DOHH2 (cell line): ENCODE results near the gene IRF2BP1.
A peak's percentile ranks its signal among the peaks of the same experiment; 100 is the strongest.

Source experiments
- H3F3A ChIP-seq: fragments of 200-600 bp; sonication (generic), shearing (Covaris generic); 2 replicates; pipeline ENCODE4 v1.6.0; 2016; ENCODE audit warnings: antibody characterized with exemption, mild to moderate bottlenecking; ENCODE audit not compliant: control insufficient read depth, insufficient read depth
- H3K27ac ChIP-seq: fragments of 200-600 bp; sonication (generic); 2 replicates; pipeline ENCODE4 v1.5.1; 2014; ENCODE audit warnings: low read depth, mild to moderate bottlenecking, low read length, moderate library complexity
- H3K27me3 ChIP-seq: fragments of 200-600 bp; sonication (generic); 2 replicates; pipeline ENCODE4 v1.6.1; 2014; ENCODE audit warnings: mild to moderate bottlenecking, low read length, mixed read lengths; ENCODE audit not compliant: control insufficient read depth
- H3K36me3 ChIP-seq: fragments of 200-600 bp; sonication (generic); 2 replicates; pipeline ENCODE4 v1.6.1; 2014; ENCODE audit warnings: mild to moderate bottlenecking, low read length, moderate library complexity, mixed read lengths; ENCODE audit not compliant: control insufficient read depth
- H3K4me1 ChIP-seq: fragments of 200-600 bp; sonication (generic); 2 replicates; pipeline ENCODE4 v1.6.1; 2014; ENCODE audit warnings: mild to moderate bottlenecking, low read length, mixed read lengths; ENCODE audit not compliant: control insufficient read depth
- H3K4me2 ChIP-seq: fragments of 200-600 bp; sonication (generic); 2 replicates; pipeline ENCODE4 v1.6.0; 2014; ENCODE audit warnings: mild to moderate bottlenecking, low read length, moderate library complexity
- H3K4me3 ChIP-seq: fragments of 200-600 bp; sonication (generic); 2 replicates; pipeline ENCODE4 v1.5.1; 2014; ENCODE audit warnings: mild to moderate bottlenecking, low read length, mixed read lengths
- H3K79me2 ChIP-seq: fragments of 200-600 bp; sonication (generic); 2 replicates; pipeline ENCODE4 v1.6.1; 2014; ENCODE audit warnings: mild to moderate bottlenecking, low read length, mixed read lengths; ENCODE audit not compliant: control insufficient read depth
- H3K9me2 ChIP-seq: fragments of 200-600 bp; sonication (generic); replicated peaks from 2 replicates; pipeline ENCODE4 v1.6.1; 2014; ENCODE audit warnings: mild to moderate bottlenecking, low read length, mixed read lengths; ENCODE audit not compliant: control insufficient read depth
- H3K9me3 ChIP-seq: fragments of 200-600 bp; sonication (generic); 2 replicates; pipeline ENCODE4 v1.6.1; 2014; ENCODE audit warnings: antibody characterized with exemption, low read length, mixed read lengths; ENCODE audit not compliant: control insufficient read depth, insufficient read depth
- H4K20me1 ChIP-seq: fragments of 200-600 bp; sonication (generic); 2 replicates; pipeline ENCODE4 v1.6.0; 2014; ENCODE audit warnings: low read depth, mild to moderate bottlenecking, antibody characterized with exemption, low read length, moderate library complexity; ENCODE audit not compliant: control insufficient read depth, insufficient read depth
- EZH2phosphoT487 ChIP-seq: fragments of 200-600 bp; sonication (generic); IDR thresholded peaks from 2 replicates; pipeline ENCODE4 v1.6.1; 2017; ENCODE audit warnings: borderline replicate concordance, mild to moderate bottlenecking, antibody characterized with exemption, low read length, moderate library complexity, mixed read lengths
- TF ChIP-seq, protein P1 (sequence below): fragments of 200-600 bp; sonication (generic); IDR thresholded peaks from one replicate; pipeline ENCODE4 v1.5.1; 2014; ENCODE audit warnings: antibody characterized with exemption, mild to moderate bottlenecking, low read depth, low read length; ENCODE audit not compliant: poor library complexity, severe bottlenecking

IRF2BP1 gene

DNA sequence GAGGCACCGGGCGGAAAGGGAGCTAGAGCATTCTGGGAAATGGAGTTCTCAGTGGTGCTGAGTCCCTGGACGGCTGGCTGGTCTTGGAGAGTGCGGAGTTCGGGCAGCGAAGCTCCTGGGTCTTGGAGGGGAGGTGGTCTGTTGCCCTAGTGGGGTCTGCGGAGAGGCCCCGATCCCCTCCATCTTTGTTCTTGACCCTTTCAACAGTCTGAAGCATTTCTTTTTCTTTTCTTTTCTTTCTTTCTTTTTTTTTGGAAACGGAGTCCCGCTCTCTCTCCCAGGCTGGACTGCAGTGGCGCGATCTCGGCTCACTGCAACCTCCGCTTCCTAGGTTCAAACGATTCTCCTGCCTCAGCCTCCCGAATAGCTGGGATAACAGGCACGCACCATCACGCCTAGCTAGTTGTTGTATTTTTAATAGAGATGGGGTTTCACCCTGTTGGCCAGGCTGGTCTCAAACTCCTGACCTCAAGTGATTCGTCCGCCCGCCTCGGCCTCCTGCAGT is 22.6 kb downstream of the IRF2BP1 start:
- H3K79me2 ChIP-seq = peaks cover 45% of the 10 kb centered on the region
- no peaks in the 10 kb centered on the region for H4K20me1 ChIP-seq
- TF ChIP-seq, protein P1, sequence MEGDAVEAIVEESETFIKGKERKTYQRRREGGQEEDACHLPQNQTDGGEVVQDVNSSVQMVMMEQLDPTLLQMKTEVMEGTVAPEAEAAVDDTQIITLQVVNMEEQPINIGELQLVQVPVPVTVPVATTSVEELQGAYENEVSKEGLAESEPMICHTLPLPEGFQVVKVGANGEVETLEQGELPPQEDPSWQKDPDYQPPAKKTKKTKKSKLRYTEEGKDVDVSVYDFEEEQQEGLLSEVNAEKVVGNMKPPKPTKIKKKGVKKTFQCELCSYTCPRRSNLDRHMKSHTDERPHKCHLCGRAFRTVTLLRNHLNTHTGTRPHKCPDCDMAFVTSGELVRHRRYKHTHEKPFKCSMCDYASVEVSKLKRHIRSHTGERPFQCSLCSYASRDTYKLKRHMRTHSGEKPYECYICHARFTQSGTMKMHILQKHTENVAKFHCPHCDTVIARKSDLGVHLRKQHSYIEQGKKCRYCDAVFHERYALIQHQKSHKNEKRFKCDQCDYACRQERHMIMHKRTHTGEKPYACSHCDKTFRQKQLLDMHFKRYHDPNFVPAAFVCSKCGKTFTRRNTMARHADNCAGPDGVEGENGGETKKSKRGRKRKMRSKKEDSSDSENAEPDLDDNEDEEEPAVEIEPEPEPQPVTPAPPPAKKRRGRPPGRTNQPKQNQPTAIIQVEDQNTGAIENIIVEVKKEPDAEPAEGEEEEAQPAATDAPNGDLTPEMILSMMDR = no peak
- TF ChIP-seq EZH2phosphoT487 = no peak
- H3K9me3 ChIP-seq = no peaks in the 10 kb centered on the region
- peaks cover 31% of the 10 kb centered on the region for H3K27me3 ChIP-seq
- H3K4me3 ChIP-seq = peak overlapping the region; percentile 90
- no peaks in the 10 kb centered on the region for H3K9me2 ChIP-seq
- H3K4me2 ChIP-seq = peak overlapping the region; percentile 62
- H3K4me1 ChIP-seq = peaks cover 25% of the 10 kb centered on the region
- H3K36me3 ChIP-seq = peaks cover 31% of the 10 kb centered on the region
- H3F3A ChIP-seq = no peaks in the 10 kb centered on the region; the same call in 1 of the 2 replicates
- H3K27ac ChIP-seq = no peak overlapping the region

DNA sequence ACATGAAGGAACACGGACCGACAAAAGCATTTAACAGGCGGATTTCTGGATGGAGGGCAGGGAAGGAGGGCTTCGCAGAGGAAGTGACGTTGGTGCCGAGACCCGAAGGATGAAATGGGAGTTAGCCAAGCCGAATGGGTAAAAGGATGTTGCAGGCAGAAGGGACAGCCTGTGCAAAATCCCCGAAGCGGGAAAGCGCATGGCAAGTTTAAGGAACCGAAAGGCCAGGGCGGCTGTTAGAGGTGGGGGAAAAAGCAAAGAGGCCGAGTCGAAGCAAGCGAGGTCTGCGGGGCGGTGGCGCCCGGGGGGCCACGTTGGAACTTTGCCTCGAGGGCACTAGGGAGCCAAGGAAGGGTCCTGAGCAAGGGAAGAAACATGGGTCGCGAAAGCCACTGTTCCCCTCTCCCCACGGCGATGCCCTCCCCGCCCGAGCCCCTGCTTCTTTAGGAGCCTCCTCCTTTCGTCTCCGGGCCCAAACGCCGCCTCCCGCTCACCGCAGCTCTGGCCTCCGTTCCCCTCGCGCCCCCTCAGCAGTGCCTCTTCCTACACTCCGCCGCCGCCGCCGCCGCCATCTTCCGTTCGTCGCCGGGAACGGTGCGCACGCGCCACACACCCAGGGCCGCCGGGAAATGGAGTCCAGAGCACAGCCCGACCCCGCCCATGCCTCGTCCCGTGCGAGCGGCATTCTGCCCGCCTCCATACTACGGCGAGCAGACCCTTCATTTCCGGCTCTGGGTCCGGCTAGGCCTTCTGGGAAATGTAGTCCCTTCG is 23.2 kb downstream of the IRF2BP1 start, which contains the start of gene SYMPK:
SYMPK (minus strand) TSS at position 584 of the 771 bp plus-strand sequence. CDS start 8,652 bp downstream, outside the sequence.
- peaks cover 25% of the 10 kb centered on the region for H3K4me1 ChIP-seq
- H4K20me1 ChIP-seq = no peaks in the 10 kb centered on the region
- H3K27ac ChIP-seq = peak within 1 kb of the TSS; percentile 73
- H3K36me3 ChIP-seq = peaks cover 34% of the 10 kb centered on the region
- peaks cover 52% of the 10 kb centered on the region for H3K79me2 ChIP-seq
- H3K27me3 ChIP-seq = peaks cover 31% of the 10 kb centered on the region
- no peaks in the 10 kb centered on the region for H3K9me3 ChIP-seq
- H3F3A ChIP-seq = no peaks in the 10 kb centered on the region; the same call in 1 of the 2 replicates
- H3K4me3 ChIP-seq = peak within 1 kb of the TSS; percentile 90
- peak within 1 kb of the TSS; percentile 87 for H3K4me2 ChIP-seq
- no peak for TF ChIP-seq EZH2phosphoT487
- TF ChIP-seq, protein P1 = no peak
- H3K9me2 ChIP-seq = no peaks in the 10 kb centered on the region

DNA sequence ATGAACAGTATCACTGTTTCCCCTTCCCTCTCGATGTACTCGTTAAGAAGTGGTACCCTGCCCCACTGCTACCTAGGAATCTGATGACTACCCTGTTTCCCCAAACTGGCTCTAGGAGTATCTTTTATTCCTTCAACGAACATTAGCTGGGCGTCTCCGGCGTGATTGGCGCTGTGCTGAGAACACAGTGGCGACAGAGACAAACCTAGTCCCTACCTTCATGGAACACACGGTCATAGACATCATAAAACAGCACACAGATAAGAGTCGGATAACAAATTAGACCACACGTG is 23.7 kb downstream of the IRF2BP1 start:
- Histone ChIP-seq H4K20me1 (no peaks in the 10 kb centered on the region), H3F3A (no peaks in the 10 kb centered on the region; the same call in 1 of the 2 replicates), H3K27ac (peak overlapping the region; percentile 73), H3K9me3 (no peaks in the 10 kb centered on the region), H3K79me2 (peaks cover 52% of the 10 kb centered on the region), H3K4me1 (peaks cover 25% of the 10 kb centered on the region), H3K27me3 (peaks cover 31% of the 10 kb centered on the region), H3K4me2 (peak overlapping the region; percentile 87), H3K36me3 (peaks cover 34% of the 10 kb centered on the region), H3K4me3 (peak overlapping the region; percentile 90), H3K9me2 (no peaks in the 10 kb centered on the region)
- TF ChIP-seq, protein P1 = no peak
- no peak for TF ChIP-seq EZH2phosphoT487
